C4-2B (cell line): Measurements from ENCODE around the gene ANKRD35.

Experiments
- ZFX ChIP-seq: fragments of 450-650 bp; IDR thresholded peaks from 2 replicates; pipeline ENCODE4 v1.6.1; 2017
- TF ChIP-seq, protein P1 (sequence below): fragments of 450-650 bp; conservative IDR thresholded peaks from 2 replicates; pipeline ENCODE4 v1.5.1; 2017; ENCODE audit warnings: mild to moderate bottlenecking

DNA sequence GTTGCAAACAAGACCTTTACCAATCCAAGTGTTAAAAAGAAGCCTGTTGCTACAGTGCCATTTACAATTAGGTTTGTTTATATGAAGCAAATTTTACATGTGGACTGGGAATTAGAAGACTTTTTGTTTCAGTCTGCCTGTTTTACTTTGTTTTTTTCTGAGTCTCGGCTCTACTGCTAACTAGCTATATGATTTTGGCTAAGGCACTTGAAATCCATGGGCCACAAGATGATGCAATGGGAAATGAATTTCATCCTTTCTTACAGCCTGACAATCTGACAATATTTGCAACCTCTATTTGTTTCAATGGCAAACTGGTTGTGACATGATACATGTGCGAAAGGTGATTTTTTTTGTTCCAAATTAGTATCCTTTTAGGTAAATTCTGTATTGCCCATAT, 36.6 kb upstream of the ANKRD35 start:
- TF ChIP-seq, protein P1, sequence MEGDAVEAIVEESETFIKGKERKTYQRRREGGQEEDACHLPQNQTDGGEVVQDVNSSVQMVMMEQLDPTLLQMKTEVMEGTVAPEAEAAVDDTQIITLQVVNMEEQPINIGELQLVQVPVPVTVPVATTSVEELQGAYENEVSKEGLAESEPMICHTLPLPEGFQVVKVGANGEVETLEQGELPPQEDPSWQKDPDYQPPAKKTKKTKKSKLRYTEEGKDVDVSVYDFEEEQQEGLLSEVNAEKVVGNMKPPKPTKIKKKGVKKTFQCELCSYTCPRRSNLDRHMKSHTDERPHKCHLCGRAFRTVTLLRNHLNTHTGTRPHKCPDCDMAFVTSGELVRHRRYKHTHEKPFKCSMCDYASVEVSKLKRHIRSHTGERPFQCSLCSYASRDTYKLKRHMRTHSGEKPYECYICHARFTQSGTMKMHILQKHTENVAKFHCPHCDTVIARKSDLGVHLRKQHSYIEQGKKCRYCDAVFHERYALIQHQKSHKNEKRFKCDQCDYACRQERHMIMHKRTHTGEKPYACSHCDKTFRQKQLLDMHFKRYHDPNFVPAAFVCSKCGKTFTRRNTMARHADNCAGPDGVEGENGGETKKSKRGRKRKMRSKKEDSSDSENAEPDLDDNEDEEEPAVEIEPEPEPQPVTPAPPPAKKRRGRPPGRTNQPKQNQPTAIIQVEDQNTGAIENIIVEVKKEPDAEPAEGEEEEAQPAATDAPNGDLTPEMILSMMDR = no peak
- no peak for TF ChIP-seq ZFX
